ENCODE results near the gene KRTAP5-5. TPM values are rescaled to one million over a fixed set of nuclear protein-coding genes. Genes with fewer than 3 reads are reported as not detected.
A peak's percentile ranks its signal among the peaks of the same experiment; 100 is the strongest.

KRTAP5-5 gene
- total RNA-seq, 2 experiments from 2014 or later = not detected

DNA sequence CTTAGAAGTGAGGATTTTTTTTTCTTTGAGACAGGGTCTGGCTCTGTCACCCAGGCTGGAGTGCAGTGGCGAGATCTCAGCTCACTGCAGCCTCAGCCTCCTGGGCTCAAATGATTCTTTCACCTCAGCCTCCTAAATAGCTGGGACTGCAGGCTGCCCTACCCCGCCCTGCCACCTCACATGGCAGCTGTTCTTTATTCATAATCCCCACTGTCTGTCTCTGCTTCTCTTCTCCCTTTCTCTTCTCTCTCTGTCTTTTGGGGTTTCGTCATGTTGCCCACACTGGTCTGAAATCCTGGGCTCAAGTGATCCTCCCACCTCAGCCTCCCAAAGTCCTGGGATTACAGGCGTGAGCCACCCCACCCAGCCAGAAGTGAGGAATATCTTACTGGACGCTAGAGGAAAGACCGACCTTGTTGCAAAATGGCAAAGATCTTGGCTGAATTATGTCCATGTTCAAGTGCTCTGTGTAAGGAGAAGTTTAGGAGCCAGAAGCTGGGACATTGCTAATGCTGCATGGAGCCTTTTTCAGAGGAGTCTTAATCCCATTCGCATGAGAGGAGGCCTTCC lies 21.9 kb downstream of the KRTAP5-5 start:
- TF ChIP-seq, protein P1, sequence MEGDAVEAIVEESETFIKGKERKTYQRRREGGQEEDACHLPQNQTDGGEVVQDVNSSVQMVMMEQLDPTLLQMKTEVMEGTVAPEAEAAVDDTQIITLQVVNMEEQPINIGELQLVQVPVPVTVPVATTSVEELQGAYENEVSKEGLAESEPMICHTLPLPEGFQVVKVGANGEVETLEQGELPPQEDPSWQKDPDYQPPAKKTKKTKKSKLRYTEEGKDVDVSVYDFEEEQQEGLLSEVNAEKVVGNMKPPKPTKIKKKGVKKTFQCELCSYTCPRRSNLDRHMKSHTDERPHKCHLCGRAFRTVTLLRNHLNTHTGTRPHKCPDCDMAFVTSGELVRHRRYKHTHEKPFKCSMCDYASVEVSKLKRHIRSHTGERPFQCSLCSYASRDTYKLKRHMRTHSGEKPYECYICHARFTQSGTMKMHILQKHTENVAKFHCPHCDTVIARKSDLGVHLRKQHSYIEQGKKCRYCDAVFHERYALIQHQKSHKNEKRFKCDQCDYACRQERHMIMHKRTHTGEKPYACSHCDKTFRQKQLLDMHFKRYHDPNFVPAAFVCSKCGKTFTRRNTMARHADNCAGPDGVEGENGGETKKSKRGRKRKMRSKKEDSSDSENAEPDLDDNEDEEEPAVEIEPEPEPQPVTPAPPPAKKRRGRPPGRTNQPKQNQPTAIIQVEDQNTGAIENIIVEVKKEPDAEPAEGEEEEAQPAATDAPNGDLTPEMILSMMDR (IDR thresholded peaks at IDR 0.05) = no peak
- intact Hi-C loops (cut with micrococcal nuclease) = loop anchor here (5.0 kb wide), 1 partner anchor 176 kb away; no protein-coding TSS in a partner anchor
- no peaks in the 10 kb centered on the region for H3K4me1 Mint-ChIP-seq (ENCODE audit: low read depth)
- no peak for ATAC-seq
- ChIA-PET CTCF (interaction anchor here (0.6 to 7.4 kb wide), 5 partner anchors 11 to 181 kb away, joined by 3 to 86 read pairs (median 11); no protein-coding TSS in a partner anchor), POLR2A (no interaction called here)
- no peaks in the 10 kb centered on the region for H3K36me3 Mint-ChIP-seq (ENCODE audit: low read depth)
- H3K9me3 Mint-ChIP-seq = no peaks in the 10 kb centered on the region
- H3K27me3 Mint-ChIP-seq = peaks cover 14% of the 10 kb centered on the region
- H3K27ac Mint-ChIP-seq = no peak overlapping the region
- no peak for DNase-seq
- H3K4me3 Mint-ChIP-seq = no peak overlapping the region

DNA sequence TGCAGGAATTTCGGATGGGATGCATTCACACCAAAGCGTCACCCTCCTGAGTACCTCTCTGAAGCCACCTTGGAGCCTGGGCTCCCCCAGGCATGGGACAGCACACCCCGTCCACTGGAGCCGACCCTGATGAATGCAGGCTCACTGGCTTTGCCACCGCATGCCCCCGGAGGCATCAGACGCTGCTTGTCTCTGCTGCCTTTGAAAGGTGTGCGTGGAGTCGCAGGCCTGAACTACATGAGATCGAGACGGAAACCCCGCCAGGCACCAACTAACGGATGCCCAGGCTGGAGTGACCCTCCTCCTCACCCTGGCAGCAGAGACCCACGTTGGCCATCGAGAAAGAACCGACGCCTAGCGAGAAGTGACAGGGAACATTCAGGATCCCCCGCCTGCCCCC lies 22.5 kb downstream of the KRTAP5-5 start:
- Mint-ChIP-seq H3K36me3 (ENCODE audit: low read depth) (no peaks in the 10 kb centered on the region), H3K9me3 (no peaks in the 10 kb centered on the region), H3K27me3 (peaks cover 14% of the 10 kb centered on the region), H3K27ac (no peak overlapping the region), H3K4me3 (no peak overlapping the region), H3K4me1 (ENCODE audit: low read depth) (no peaks in the 10 kb centered on the region)
- TF ChIP-seq, protein P1 (IDR thresholded peaks at IDR 0.05) = no peak
- no peak for DNase-seq
- intact Hi-C loops (cut with micrococcal nuclease) = loop anchor here (5.0 kb wide), 1 partner anchor 175 kb away; no protein-coding TSS in a partner anchor
- ATAC-seq = no peak
- ChIA-PET POLR2A (interaction anchor here (1.0 kb wide), 1 partner anchor 181 kb away, joined by 3 read pairs; no protein-coding TSS in a partner anchor), CTCF (interaction anchor here (0.6 to 7.4 kb wide), 65 partner anchors 11 to 510 kb away, joined by 3 to 95 read pairs (median 5); partner anchors contain the start of genes KRTAP5-5 and SYT8)

DNA sequence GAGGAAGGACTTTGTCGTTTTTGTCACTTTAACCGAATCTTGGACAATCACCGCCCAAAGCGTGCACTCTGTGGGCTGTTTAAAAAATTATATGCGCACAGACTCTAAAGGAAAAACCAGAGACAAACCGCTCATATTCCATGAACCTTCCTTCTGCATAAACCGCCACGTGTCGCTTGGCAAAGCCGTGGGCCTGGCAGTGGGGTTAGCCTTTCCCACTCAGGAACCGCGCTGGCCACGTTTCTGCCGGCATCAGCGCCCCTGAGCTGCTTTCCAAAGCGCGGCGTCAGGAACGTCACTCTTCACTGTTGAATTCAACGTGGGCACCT lies 22.8 kb downstream of the KRTAP5-5 start:
- no peak for DNase-seq
- TF ChIP-seq, protein P1 (IDR thresholded peaks at IDR 0.05) = no peak
- Mint-ChIP-seq H3K4me3 (no peak overlapping the region), H3K36me3 (ENCODE audit: low read depth) (no peaks in the 10 kb centered on the region), H3K27me3 (peaks cover 14% of the 10 kb centered on the region), H3K9me3 (no peaks in the 10 kb centered on the region), H3K4me1 (ENCODE audit: low read depth) (no peaks in the 10 kb centered on the region), H3K27ac (no peak overlapping the region)
- intact Hi-C loops (cut with micrococcal nuclease) = loop anchor here (5.0 kb wide), 1 partner anchor 175 kb away; no protein-coding TSS in a partner anchor
- ChIA-PET CTCF (interaction anchor here (0.6 to 7.4 kb wide), 65 partner anchors 12 to 510 kb away, joined by 3 to 95 read pairs (median 4); partner anchors contain the start of genes KRTAP5-5 and SYT8), POLR2A (interaction anchor here (1.0 kb wide), 1 partner anchor 181 kb away, joined by 3 read pairs; no protein-coding TSS in a partner anchor)
- ATAC-seq = no peak

DNA sequence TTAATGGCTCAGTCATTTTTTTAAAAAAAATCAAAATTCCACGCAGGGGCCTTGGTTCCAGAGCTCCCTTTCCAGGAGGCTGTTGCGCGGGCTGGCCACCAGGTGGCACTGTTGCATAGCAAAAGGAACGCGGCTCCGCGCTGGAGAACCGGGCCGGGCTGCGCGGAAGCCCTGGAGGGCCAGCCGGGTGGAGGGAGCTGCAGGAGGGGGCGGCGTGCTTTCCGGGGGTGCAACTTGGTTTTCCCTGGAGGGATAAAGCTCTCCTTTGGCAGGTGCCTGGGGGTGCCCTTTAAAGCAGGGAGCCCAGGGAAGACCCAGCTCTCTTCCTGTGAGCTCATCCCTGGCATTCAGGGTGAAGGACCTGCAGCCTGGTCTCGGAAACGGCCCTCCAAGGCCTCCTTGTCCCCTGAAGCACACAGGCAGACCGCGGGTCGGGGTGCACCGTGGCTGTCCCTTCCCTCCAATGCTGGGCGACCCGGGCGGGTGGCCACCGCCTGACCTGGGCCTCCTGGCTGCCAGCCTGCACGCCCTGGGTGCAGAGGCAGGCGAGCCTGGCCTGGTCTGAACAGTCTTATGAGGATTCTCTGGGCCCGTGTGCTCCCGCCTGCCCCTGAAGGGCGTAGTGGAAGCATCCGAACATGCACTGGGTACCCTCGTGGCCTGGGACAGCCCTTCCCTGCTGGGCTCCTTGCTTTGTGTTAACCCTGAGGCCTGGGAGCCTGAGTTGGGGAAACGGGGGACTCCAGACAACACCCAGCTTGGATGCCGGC lies 23.4 kb downstream of the KRTAP5-5 start:
- CTCF ChIA-PET = interaction anchor here (0.6 to 7.4 kb wide), 65 partner anchors 12 to 510 kb away, joined by 3 to 95 read pairs (median 4); partner anchors contain the start of genes KRTAP5-5 and SYT8
- no peaks in the 10 kb centered on the region for H3K36me3 Mint-ChIP-seq (ENCODE audit: low read depth)
- no peaks in the 10 kb centered on the region for H3K9me3 Mint-ChIP-seq
- POLR2A ChIA-PET = interaction anchor here (1.0 kb wide), 1 partner anchor 180 kb away, joined by 3 read pairs; no protein-coding TSS in a partner anchor
- H3K27ac Mint-ChIP-seq = no peak overlapping the region
- ATAC-seq = peak; percentile 89
- peaks cover 14% of the 10 kb centered on the region for H3K27me3 Mint-ChIP-seq
- no peak overlapping the region for H3K4me3 Mint-ChIP-seq
- peak; percentile 74 for DNase-seq
- TF ChIP-seq, protein P1 (IDR thresholded peaks at IDR 0.05) = peak; percentile 94
- intact Hi-C loops (cut with micrococcal nuclease) = loop anchor here (5.0 kb wide), 1 partner anchor 174 kb away; no protein-coding TSS in a partner anchor
- no peaks in the 10 kb centered on the region for H3K4me1 Mint-ChIP-seq (ENCODE audit: low read depth)

All from activated CD8-positive, alpha-beta T cell treated with anti-CD3 and anti-CD28 coated beads for 36 hours (primary cell).